Vagina (tissue), 2 donors: Measurements from ENCODE around the gene TTLL5.

Source experiments
- CTCF ChIP-seq, 3 experiments: fragments of 450-650 bp in 2 of 3; fragments of 200-600 bp in 1 of 3; sonication (generic) in 1 of 3; IDR thresholded peaks; one replicate each; pipeline ENCODE4 v1.5.1; 2017 to 2019; ENCODE audit warnings: antibody characterized with exemption in 3 of 3, mild to moderate bottlenecking in 2 of 3, moderate library complexity in 2 of 3
- POLR2AphosphoS5 ChIP-seq, 2 donors: sonication (generic); formaldehyde crosslinking; IDR thresholded peaks; one replicate each; pipeline ENCODE4 v1.9.0; 2017; ENCODE audit warnings: antibody characterized with exemption in 2 of 2, mild to moderate bottlenecking in 2 of 2, low read depth in 1 of 2; ENCODE audit not compliant: insufficient read depth in 1 of 2

DNA sequence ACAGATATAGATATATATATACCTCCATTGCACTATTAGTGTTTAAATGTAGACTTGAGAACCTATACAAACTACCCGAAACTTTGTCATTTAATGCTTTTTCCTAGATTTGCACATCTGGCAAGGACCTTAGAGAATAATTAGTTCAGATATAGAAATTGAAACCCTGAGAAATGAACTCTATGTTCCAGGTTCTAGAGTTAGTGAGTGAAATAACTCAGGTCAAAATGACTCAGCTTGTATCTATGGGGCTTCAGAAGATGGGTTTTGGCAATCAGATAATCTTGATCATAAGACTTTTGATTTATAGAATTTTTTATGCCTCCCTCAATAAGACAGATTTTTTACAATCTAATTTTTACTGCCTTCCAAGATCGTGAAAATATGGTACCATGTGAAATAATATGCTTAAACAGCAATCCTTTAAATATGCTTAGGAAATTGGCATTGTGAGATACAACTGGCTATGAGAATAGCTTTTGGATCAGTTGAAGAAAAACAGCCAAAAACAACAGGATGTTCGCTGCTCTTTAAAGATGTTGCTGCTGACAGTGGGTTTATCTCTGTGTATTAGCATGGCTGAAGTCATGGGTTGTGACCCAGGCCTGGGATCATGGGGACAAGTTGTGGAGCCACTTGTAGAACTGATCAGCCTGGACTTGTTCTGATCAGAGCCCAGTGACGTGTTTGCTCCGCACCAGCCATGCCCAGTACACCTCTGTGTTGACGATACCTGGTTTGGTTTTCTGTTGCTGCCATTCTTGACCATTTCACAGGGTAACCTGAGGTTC is 63.6 kb downstream of the TTLL5 start:
- TF ChIP-seq POLR2AphosphoS5 (IDR thresholded peaks at IDR 0.05; ENCODE audit: insufficient read depth in 1 of 2, low read depth in 1 of 2) (no peak), CTCF (IDR thresholded peaks at IDR 0.05) (no peak)
